Raji (cell line): Measurements from ENCODE around the gene SORCS3.

Experiments
- POLR2A ChIP-seq: IDR thresholded peaks from 2 replicates; pipeline ENCODE4 v1.6.1; 2011; ENCODE audit warnings: low read depth, low read length, control low read depth; ENCODE audit not compliant: insufficient read depth

SORCS3 gene

DNA sequence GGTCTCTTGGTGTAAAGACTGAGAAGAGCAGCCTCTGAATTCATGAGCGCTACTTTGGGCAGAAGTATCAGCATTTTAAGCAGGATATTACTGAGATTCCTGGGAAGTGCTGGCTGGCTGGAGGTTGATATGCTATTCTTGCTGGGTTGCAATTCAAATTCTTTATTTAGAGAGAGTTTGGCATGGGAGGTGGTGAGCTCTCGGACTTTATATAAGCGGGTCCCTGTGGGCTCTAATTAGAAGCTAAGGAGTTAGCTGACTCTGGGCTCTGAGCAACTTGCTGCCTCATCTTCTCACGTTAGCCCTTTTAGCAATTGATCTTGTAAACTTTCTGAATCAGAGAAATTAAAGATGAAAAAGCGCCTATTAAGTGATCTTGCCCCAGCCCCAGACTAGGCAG lies 430.9 kb downstream of the SORCS3 start:
- no peak for TF ChIP-seq POLR2A

- TF ChIP-seq POLR2A, result no peak
Measured at GRCh38 chr10:105073999-105074398, 432.9 kb downstream of the SORCS3 start.

GRCh38 chr10:105075031-105075430 lies 433.9 kb downstream of the SORCS3 start:
- TF ChIP-seq POLR2A, result no peak

DNA sequence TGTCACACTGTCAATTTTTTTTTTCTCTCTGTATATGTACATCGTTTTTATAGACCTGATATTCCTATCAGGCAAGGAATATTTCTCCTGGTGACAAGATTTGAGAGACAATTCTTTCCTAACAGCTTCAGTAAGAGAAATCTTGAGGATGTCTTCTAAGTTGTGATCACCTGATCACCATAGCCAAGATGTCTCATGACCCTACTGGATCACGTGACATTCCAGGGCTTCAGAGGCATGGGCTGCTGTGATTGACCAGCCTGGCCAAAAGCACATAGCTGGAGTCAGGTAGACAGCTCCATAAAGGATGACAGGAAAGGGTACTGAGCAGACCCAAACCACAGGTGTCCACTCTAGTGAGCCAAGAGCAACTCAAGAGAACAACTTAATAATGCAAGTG lies 444.9 kb downstream of the SORCS3 start:
- TF ChIP-seq POLR2A, result no peak

DNA sequence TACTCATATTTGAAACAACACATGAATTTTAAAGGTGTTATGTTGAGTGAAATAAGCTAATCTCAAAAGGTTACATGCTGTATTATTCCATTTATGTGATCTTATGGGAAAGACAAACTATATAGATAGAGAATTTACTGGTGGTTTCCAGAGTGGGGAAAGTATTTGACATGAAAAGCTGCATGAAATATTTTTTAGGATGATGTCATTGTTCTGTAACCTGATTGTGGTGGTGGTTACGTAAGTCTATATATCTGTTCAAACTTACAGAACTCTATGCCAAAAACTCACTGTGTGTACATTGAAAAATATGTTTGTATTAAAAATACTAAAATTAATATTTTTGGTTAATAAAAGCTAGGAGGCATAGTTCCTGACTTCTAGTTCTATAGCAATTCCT lies 453.0 kb downstream of the SORCS3 start:
- no peak for TF ChIP-seq POLR2A

- TF ChIP-seq POLR2A, result no peak
Measured at GRCh38 chr10:105096316-105096715, 455.2 kb downstream of the SORCS3 start.

GRCh38 chr10:105102977-105103376 lies 461.9 kb downstream of the SORCS3 start:
- TF ChIP-seq POLR2A, result no peak

- TF ChIP-seq POLR2A, result no peak
Measured at GRCh38 chr10:105104297-105104696, 463.2 kb downstream of the SORCS3 start.

- TF ChIP-seq POLR2A, result no peak
Measured at GRCh38 chr10:105109164-105109563, 468.1 kb downstream of the SORCS3 start.

DNA sequence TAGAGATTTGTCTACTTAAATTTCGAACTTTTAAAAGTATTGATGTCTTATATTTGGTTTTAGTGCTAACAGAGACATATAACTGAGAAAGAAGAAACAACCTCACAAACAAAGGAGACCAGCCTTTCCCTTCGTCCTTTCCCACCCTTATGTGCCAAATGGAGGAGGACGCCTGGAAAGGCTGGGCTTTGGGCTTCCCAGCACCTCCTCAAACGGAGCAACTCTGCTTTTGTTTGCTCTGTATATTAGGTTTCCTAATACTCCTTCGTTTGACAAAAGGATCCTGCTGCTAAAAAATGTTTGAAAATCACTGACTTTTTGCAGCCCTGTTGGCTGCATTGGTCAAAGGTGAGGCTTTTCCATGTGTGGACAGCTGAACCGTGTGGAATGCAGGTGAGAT lies 471.8 kb downstream of the SORCS3 start:
- no peak for TF ChIP-seq POLR2A

DNA sequence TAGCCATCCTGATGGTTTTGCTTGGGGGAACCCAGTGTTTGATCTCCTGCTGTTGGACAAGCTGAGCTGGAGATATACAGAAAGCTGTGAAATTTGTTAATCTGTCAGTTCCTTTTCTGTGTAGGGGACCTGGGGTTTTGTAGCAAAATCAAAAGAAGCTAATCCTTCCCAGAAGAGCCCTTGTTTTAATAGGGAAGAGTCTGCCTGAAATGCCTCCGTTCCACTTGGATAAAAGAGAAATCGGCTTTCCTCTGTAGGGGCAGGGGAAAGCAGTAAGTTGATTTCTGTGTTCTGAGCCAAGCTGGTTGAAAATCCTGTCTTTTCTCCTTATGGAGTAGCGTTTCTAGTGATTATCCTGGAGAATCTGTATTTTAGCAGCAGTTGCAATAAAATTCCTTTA lies 472.6 kb downstream of the SORCS3 start:
- TF ChIP-seq POLR2A, result no peak

DNA sequence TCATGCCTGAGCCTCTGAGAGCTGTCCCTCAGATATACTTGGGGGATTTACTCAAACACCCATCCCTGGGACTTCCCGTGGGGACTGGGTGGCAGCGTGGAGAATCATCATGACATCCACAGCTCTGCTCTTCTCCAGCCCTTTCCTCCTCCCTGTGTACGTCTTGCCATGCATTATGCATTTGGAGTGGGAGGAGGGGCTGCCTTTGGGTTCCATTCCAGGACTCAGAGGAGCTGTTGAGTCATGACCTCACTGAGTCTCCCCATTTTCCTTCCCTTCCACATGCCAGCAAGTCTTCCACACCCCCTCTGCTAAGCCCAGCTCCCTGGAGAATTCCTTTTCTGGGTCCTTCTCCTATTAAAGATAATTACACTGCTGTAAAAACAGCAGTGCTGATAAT lies 480.7 kb downstream of the SORCS3 start:
- no peak for TF ChIP-seq POLR2A

DNA sequence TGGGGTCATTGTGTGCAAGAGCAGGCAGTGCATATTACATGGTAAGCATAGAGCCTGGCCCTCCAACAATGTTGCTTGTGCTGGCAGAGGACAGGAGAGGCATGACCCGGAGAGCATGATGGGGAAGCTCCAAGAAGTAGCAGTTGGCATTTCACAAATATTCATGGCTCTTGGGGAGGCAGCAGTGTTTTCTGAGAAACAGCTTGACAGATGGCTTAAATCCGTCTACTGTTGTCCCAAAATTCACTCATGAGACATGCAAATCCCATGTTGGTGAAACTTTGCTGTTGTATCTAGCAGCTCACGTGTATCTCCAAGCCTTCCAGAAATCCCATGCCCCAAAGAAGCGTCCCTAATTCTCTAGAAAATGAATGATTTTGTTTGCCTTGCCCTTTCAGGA lies 487.0 kb downstream of the SORCS3 start:
- TF ChIP-seq POLR2A, result no peak

- no peak for TF ChIP-seq POLR2A
Measured at GRCh38 chr10:105138358-105138757, 497.3 kb downstream of the SORCS3 start.

- no peak for TF ChIP-seq POLR2A
Measured at GRCh38 chr10:105139363-105139896, 498.3 kb downstream of the SORCS3 start.

DNA sequence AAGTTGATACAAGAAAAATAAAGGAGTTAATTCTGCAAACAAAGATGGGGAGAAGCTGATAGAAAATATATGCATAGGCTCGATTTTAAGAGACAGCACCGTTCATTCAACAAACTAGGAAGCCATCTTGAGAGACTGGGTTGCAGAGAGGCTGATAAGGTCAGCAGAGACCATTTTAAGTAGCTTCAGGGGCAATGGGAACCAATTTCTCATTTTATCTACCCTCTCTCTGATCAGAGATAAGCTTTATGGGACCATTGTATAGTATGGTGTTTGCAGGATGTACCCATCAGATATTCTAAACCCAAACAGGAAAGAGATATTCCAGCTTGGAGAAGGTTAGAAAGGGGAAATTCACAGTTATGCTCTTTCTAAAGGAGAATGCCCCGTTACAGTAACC lies 499.5 kb downstream of the SORCS3 start:
- no peak for TF ChIP-seq POLR2A

GRCh38 chr10:105145711-105146110 lies 504.6 kb downstream of the SORCS3 start:
- TF ChIP-seq POLR2A, result no peak

GRCh38 chr10:105146436-105146835 lies 505.3 kb downstream of the SORCS3 start:
- TF ChIP-seq POLR2A, result no peak

DNA sequence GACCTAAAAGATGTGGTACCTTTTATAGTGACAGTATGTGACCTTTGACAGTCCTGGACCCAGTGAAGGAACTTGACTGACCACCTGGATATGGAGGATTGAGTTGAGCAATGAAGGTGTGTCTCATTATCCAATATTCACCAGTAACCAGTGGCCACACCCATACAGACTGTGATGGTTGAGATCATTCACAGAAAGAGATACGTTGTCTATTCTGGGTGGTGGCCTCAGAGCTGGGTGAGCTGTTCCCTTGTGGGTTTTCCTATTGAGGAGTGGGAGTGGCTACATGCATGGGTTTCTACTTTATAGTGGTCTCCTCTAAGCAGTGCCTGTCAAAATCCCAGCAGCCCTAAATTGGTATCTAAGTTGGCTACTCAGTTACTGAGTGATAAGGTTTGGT lies 507.4 kb downstream of the SORCS3 start:
- TF ChIP-seq POLR2A, result no peak

DNA sequence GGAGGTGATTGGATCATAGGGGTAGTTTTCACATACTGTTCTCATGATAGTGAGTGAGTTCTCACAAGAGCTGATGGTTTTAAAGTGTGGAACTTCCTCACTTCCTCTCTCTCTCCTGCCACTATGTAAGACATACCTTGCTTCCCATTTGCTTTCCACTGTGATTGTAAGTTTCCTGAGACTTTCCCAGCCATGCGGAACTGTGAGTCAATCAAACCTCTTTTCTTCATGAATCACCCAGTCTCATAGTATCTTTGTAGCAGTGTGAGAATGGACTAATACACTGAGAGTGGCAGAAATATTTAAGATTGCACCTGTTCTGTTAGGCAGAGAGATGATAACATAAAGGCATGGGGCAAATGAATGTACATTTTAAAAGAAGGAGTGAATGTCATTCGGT lies 507.8 kb downstream of the SORCS3 start:
- no peak for TF ChIP-seq POLR2A
